HG03521 (cell line): ENCODE data around the gene ISM1.

Experiments
- ATAC-seq: cut with Tn5 transposase; IDR thresholded peaks from one replicate; pipeline ENCODE4 v1.9.1; 2021; ENCODE audit warnings: mild to moderate bottlenecking, moderate library complexity; ENCODE audit not compliant: unreplicated experiment

The ISM1 gene

DNA sequence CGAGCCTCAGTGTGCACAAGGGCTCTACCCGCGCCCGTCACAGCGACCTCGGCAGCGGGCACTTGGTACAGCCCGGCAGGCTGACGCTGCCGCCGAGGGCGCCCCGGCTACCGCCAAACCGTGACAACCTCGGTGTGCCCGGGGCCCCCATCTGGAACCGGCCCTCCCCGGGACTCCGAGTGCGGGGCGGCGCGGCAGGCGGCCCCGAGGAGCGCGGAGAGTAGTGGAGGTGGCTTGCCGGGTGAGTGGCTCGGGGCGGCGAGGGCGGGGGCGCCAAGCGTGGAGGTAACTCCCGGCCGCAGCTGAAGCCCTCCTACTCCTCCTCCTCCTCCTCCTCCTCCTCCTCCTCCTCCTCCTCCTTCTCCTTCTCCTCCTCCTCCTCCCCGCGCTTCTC is at the start of gene ISM1:
TSS of gene ISM1 (plus strand) at position 371 of the 394 bp plus-strand sequence. CDS start 503 bp downstream, outside the sequence.
- peak; percentile 16 for ATAC-seq

GRCh38 chr20:13173201-13173600 is 47.9 kb upstream of the ISM1 start:
- no peak for ATAC-seq

GRCh38 chr20:13174402-13174801 is 46.7 kb upstream of the ISM1 start:
- no peak for ATAC-seq

DNA sequence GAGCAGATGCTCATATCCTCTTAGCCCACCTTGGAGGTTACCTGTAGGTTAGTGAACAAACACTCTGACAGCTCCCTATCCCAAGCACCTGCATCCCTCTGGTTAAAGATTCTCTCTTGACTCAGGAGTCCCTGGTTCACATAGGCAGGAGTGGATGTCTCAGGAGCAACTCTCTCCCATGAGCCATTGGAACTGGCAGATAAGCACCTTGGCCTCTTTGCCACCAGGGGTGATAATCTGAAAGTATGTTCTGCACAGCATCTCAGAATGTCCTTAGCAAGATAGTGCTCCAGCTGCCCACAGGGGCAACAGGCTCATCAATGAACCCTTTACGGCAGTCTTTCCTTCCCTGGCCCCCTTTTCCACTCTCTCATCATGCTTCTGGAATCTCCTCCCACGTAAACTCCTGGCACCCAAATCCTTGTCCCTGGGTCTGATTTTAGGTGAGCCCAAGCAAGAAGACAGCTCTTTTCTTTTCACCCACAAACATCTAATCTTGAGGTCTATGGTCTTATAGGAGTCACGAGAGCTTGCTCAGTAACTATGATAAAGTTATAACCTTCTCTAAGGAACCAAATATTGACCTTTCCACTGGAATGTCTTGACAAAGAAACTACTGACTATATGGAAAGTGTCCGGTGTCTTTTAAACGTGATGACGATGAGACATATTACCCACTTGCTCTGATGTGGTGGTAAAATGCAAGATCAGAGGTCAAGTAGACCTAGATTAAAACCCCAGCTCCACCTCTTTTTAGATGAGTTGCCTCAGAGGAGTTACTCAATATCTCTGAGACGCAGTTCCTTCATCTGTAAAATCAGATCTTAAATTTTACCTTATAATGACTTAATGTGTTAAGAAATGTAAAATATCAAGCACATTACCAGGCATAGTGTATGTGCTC is 39.8 kb upstream of the ISM1 start:
- no peak for ATAC-seq

DNA sequence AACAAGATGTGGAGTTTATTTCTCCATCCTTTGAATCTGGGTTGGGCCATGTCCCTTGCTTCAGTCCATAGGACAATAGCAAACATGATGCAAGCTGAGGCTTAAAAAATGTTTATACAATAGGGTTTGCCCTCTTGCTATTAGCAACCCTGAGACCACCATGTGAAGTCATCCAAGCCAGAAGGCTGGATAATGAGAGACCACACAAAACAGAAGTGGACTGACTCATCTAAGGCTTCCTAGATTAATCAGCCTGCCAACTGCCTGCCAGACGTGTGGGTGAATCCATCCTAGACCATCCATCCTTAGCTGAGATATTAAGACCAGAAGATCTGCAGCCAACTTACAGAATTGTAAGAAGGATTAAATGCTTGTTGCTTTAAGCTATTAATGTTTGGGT is 38.1 kb upstream of the ISM1 start:
- ATAC-seq: no peak

DNA sequence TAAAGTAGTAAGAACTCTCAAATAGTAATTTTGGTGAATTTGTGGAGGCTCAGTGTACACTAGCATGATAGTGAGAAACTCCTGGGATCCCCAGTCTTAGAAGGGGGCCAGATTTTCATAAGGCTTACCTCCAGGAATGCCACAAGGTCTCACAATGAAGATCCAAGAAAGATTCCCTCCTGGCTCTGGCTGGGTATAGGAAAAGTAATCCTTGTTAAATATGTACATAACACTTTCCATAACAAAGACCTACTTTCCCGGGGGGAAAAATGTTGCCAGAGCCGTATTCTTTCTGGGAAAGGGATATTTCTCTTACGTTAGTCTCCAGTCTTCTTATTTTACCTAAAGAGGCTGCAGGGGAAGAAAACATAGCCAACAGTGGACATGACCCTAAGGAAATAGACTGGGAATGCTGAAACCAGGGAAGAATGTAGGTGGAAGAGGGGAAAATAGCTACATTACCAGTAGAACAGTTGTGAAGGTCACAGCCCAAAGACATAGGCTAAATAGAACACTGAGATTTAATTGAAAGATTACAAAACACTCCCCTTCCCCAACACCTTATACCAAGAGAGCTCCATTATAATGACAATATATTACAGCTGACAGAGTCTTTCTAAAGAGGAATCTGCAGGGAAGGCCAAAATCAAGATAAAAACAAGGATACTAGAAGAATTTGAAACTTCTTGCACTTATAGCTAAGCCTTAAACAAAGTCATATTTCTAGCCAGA is 34.9 kb upstream of the ISM1 start:
- ATAC-seq: no peak

DNA sequence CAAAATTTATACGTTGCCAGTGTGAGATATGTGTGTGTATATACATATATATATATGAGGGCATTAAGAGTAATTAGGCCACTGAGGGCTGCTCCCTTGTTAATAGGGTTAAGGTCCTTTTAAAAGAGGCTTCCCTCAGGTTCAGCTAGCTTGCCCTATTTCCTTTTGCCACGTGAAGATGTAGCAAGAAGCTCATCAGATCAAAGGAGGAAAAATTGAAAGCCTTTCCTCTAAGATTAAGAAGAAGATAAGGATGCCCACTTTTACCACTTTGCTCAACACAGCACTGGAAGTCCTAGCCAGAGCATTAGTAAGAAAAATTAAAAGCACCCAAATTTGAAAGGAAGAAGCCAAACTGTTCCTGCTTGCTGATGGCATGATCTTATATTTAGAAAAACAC is 33.2 kb upstream of the ISM1 start:
- no peak for ATAC-seq

- no peak for ATAC-seq
Observed at GRCh38 chr20:13199279-13199678, 21.8 kb upstream of the ISM1 start.

GRCh38 chr20:13200767-13201500 is 20.1 kb upstream of the ISM1 start:
- ATAC-seq: no peak

DNA sequence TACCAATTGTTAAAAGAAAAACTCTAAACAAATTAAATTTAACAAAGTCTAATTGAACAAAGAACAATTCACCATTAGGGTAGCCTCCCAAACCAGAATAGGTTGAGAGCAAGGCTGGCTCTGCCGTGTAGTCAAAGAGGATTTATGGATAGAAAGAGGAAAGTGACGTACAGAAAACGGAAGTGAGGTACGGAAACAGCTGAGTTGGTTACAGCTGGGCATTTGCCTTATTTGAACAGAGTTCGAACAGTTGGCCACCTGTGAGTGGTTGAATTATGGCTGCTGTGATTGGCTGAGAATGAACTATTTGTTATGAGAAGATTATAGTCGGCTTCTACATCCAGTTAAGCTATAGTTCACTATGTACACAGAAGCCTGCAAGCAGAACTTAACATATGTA is 18.5 kb upstream of the ISM1 start:
- no peak for ATAC-seq

- ATAC-seq: no peak
Observed at GRCh38 chr20:13205425-13205824, 15.6 kb upstream of the ISM1 start.

GRCh38 chr20:13205848-13206434 is 15.1 kb upstream of the ISM1 start:
- ATAC-seq: no peak

- ATAC-seq: no peak
Observed at GRCh38 chr20:13207016-13207415, 14.1 kb upstream of the ISM1 start.

GRCh38 chr20:13211956-13212618 is 9.0 kb upstream of the ISM1 start:
- ATAC-seq: no peak

DNA sequence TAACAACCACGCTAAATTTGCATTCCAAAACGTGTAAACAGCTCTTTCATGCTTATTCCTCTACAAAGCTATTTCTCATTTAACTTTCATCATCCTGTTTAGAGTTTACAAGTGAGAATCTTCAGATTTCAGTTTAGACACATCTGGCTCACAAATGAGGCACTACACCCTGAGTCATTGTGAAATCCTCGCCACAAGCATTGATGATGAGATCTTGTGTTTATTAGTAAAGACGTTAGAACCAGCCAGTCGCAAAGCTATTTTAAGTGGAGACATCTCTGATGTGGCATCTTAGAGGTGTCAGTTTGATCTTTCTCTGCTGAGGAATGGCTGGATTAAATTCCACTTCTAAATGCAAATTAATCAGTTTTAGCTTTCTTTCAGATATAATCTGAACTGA is 8.3 kb upstream of the ISM1 start:
- ATAC-seq: no peak

DNA sequence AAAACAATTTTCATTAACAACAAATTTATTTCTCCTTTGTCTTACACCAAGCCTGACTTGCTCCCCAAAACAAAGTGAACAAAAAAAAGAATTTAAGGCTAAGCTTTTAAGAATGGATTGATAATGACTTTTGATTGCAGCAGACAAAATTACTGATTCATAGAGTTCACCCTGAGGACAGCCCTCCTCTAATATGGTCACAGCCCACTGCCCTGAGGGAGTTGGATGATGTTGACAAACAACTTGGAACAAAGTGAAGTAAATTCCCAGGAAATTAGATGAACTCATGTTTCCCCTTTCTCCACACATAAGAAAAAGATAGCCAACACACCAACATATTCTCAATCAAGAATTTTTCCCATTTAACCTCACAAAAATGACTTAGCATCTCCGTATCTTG is 7.7 kb upstream of the ISM1 start:
- no peak for ATAC-seq

DNA sequence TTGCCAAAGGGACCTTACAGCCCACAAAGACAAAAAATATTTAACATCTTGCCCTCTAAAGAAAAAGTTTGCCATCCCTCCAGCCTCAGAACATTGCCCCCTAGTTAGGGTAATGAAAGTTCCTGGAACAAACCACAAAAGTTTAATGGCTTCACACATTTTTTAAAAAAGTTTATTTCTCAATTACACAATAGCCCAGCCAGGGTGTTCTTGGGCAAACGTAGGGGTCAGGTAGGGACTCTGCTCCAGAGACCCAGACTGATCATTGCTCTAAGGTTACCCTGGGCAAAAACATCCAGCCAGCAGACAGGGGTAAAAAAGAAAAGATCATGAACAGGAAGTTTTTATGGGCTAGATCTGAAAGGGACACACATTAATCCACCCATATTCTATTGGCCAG is 4.5 kb upstream of the ISM1 start:
- no peak for ATAC-seq

DNA sequence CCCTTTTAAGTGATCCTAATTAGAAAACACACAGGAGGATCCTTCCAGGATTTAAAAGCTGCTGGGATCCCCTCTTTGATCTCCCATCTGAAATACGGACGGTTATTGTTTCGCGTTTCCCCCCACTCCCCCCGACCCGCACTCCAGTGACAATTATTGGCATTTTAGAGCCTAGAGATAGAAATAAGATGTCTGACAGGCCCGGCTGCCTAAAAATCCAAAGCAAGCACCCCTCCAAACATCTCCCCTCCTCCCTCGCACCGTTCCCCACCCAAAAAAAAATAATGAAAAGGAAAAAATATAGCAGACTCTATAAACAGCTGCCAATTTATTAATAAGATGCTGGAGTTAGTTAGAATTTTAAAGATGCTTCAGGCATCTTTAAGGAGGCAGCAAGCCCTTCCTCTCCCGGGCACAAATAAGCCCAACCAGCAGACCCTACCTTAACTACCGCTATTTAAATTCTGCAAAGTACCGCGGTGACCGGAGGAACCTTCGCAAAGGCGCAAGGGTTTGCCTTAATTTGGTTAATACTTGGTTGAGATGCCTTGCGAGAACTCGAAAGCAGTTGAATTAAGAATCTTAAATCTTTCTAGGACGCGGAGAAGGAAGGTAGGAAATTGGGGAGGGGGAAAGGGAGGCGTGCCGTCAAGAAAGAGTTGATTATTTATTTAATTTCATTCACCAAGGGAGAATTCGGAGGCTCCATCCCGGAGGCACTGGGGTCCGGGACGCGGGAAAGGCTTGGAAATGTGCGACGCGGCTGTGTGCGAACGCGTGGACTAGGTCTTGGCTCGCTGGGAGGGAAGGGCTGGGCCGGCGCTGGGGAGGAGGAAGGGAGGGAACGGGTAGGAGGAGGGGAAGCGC is 1.5 kb upstream of the ISM1 start:
- ATAC-seq: no peak

DNA sequence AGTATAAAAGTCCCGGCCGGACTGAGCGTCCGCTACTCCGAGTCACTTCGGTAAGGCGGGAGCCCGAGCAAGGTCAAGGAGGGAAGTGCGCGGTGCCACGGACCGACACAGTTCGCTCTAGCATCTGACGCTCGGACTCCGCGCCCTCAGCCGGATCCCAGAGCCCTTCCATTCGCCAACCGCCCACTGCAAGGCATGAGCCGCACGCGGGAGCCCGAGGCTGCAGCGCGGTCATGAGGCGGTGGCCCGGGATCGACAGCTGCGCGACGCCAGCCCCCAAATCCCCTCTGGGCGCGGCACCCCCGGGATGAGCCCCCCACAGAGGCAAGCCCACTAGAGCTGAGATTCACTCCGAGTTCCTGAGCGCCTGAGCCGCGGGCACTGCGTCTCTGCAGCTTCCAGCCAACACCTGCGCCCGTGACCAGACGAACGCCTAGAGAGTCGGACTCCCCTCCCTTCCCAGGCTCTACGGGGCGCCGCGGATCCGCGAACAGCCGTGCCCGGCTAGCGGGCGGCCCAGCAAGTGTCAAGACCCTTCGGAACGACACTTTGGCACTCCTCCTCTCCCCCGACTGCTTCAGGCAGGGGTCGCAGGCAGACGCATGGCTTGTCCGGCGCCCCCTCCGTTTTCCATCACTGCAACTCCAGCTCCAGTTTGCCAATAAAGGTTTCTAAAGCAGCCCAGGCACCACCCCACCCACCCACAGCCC is 725 bp upstream of the ISM1 start:
- ATAC-seq: no peak
